Measurements from ENCODE around the gene STXBP5.

The STXBP5 gene

DNA sequence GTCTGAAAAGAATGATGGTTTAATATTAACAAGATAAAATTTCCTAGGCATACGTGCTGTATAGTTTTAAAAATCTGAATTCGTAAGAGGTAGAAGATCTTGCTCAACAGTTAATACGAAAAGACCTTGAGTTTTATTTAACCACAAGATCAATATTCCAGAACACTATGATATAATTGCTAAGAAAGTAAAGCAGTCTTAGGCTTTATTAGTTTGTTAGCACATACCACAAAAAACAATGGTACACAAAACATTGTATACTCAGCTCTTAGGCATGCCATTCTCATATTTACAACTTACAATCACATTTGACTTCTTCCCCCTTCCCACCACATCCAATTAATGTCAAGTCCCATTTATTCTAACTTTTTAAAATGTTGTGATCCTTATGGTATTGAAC is 24.4 kb upstream of the STXBP5 start:
- no peak for DNase-seq

DNA sequence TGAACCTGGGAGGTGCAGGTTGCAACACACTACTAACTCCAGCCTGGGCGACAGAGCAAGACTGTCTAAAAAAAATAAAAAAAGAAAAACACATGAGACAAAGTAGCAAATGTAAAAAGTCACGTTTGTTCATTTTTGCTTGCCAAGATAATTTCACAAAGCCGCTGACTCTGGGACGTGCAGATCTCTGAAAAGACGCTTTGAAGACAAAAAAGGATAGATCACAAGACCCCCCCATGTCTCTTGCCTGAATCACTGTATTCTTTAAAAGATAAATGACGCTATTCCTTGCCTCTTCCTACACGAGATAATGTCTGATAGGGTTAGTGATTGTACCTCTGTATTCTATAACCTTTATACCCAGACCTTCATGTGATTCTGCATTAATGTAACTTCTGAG is 23.3 kb upstream of the STXBP5 start:
- DNase-seq = no peak

- DNase-seq = no peak
These were observed 19.8 kb upstream of the STXBP5 start for GRCh38 chr6:147184379-147184778.

GRCh38 chr6:147185216-147185615 is 19.0 kb upstream of the STXBP5 start:
- no peak for DNase-seq

- DNase-seq = peak; percentile 15 to 48
These were observed 13.7 kb upstream of the STXBP5 start for GRCh38 chr6:147190556-147190955.

DNA sequence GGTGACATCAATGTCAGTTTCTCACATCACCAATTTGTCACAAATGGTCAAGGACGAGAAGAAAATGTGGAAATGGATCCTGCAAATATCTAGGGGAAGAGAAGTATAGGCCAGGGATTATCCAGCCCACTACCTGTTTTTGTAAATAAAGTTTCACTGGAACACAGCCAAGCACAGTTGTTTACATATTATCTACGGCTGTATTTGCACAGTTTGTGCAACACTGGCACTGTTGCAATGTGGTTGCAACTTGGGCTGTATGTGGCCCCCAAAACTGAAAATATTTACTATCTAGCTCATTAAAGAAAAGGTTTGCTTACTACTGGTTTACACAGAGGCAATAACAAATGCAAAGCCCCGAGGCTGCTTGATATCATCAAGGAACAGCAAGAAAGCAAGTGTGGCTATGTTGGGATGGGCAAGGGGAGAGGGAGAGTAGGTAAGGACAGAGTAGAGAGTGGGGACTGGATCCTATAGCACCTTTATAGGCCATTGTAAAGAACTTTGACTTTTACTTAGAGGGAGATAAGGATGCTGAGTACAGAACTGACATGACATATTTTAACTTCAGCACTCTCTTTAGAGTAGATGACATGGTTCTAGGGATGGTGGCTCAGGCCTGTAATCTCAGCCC is 11.8 kb upstream of the STXBP5 start:
- no peak for DNase-seq

- DNase-seq = no peak
These were observed 9.4 kb upstream of the STXBP5 start for GRCh38 chr6:147194652-147195411.

GRCh38 chr6:147195510-147195909 is 8.7 kb upstream of the STXBP5 start:
- no peak for DNase-seq

GRCh38 chr6:147195987-147196386 is 8.2 kb upstream of the STXBP5 start:
- DNase-seq = no peak

DNA sequence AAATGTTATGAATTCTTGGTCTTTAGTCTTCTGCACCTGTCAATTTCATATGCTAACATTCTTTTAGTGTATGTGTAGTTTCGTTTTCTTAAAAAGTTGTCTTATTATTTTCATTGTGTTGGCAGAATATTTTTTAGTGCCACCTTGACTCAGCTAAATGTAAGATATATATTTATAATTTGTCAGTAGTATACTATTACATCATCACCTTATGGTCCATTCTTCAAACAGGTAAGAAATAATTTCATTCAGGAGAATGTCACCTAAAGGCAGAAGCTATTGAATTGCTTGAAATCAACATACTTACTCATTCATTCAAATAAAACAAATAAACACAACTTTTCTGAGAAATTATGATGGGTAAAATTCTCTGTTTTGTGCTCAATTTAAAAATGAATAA is 3.5 kb upstream of the STXBP5 start:
- no peak for DNase-seq

GRCh38 chr6:147201885-147202515 is 2.2 kb upstream of the STXBP5 start:
- peak; percentile 17 to 42 for DNase-seq

- DNase-seq = peak; percentile 88 to 96
These were observed 1.5 kb upstream of the STXBP5 start for GRCh38 chr6:147202516-147203310.

GRCh38 chr6:147203311-147204059 is 732 bp upstream of the STXBP5 start:
- peak; percentile 49 to 74 for DNase-seq

GRCh38 chr6:147204843-147205311 is 660 bp downstream of the STXBP5 start:
- DNase-seq = no peak

- DNase-seq = no peak
These were observed 1.7 kb downstream of the STXBP5 start for GRCh38 chr6:147205690-147206600.

- DNase-seq = no peak
These were observed 3.1 kb downstream of the STXBP5 start for GRCh38 chr6:147207351-147207750.

GRCh38 chr6:147207837-147208754 is 3.9 kb downstream of the STXBP5 start:
- DNase-seq = no peak

- DNase-seq = no peak
These were observed 5.7 kb downstream of the STXBP5 start for GRCh38 chr6:147209762-147210449.

DNA sequence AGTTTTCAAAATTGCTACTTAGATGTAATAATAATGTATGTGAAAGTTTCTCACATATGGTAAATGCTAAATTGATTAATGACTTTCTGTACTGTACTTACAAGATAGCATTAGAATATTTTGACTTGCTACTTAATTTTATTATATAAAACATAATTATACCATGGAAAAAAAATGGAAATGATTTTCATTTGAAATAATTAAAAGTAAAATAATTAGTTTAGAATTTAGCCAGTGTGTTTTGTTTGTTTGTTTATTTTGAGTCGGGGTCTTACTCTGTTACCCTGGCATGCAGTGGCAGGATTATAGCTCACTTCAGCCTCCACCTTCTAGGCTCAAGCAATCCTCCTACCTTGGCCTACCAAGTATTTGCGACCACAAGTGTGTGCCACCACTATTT is 7.1 kb downstream of the STXBP5 start:
- DNase-seq = no peak

DNA sequence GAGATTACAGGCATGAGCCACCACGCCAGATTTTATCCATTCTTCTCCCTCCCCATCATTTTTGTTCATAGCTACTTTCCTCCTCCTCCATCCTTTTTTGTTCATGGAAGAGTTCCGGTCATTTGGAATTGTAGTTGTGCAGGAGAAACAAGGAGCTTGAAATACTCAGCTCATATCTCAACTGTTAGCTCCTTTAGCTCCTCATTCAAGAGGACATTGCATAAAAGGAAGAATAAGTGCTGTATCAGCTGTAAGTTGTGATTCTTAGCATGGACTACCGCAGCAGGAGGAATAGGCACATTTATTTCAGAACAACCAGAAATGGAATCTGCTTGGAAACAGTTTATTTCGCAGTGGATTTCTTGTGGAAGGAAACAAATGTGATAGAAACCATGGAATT is 7.6 kb downstream of the STXBP5 start:
- DNase-seq = no peak
